Activated CD8-positive, alpha-beta memory T cell treated with anti-CD3 and anti-CD28 coated beads for 1 hour (primary cell): ENCODE measurements around the gene SLC10A1.
"Not testable (repeated sequence)": the region's sequence is repeated elsewhere in the genome, so short reads cannot be mapped to it uniquely, and the experiment has no call there.

Experiments
- DNase-seq, 2 donors: peaks; one replicate each; pipeline ENCODE4 v3.0.0-alpha.2; 2020; ENCODE audit warnings: low read depth in 1 of 2; ENCODE audit errors: extremely low read depth in 1 of 2

The SLC10A1 gene

GRCh38 chr14:69796797-69797500, at the start of gene SLC10A1:
SLC10A1 (minus strand) TSS chr14:69797241; CDS start chr14:69797155, 86 bp downstream.
- no peak for DNase-seq

- no peak for DNase-seq
These were observed 48.7 kb upstream of the SLC10A1 start for GRCh38 chr14:69845787-69846186.

- DNase-seq, result no peak
These were observed 48.1 kb upstream of the SLC10A1 start for GRCh38 chr14:69845050-69845581.

- no peak for DNase-seq
These were observed 47.1 kb upstream of the SLC10A1 start for GRCh38 chr14:69844171-69844570.

- no peak for DNase-seq
These were observed 45.8 kb upstream of the SLC10A1 start for GRCh38 chr14:69842686-69843420.

GRCh38 chr14:69841656-69842055, 44.6 kb upstream of the SLC10A1 start:
- no peak for DNase-seq

- DNase-seq, result no peak
These were observed 42.6 kb upstream of the SLC10A1 start for GRCh38 chr14:69839661-69840060.

- no peak for DNase-seq
These were observed 41.9 kb upstream of the SLC10A1 start for GRCh38 chr14:69838881-69839416.

GRCh38 chr14:69828879-69829278, 31.8 kb upstream of the SLC10A1 start:
- DNase-seq, result no peak

- DNase-seq, result no peak
These were observed 31.3 kb upstream of the SLC10A1 start for GRCh38 chr14:69828354-69828753.

- no peak for DNase-seq
These were observed 30.5 kb upstream of the SLC10A1 start for GRCh38 chr14:69827560-69827959.

- DNase-seq, result no peak
These were observed 25.4 kb upstream of the SLC10A1 start for GRCh38 chr14:69822456-69822855.

- DNase-seq, result no peak
These were observed 23.9 kb upstream of the SLC10A1 start for GRCh38 chr14:69820991-69821390.

- DNase-seq, result no peak
These were observed 22.6 kb upstream of the SLC10A1 start for GRCh38 chr14:69819607-69820006.

GRCh38 chr14:69818758-69819191, 21.7 kb upstream of the SLC10A1 start:
- no peak for DNase-seq

- DNase-seq, result no peak
These were observed 19.2 kb upstream of the SLC10A1 start for GRCh38 chr14:69816216-69816615.

GRCh38 chr14:69815556-69815955, 18.5 kb upstream of the SLC10A1 start:
- no peak for DNase-seq

GRCh38 chr14:69814397-69814796, 17.4 kb upstream of the SLC10A1 start:
- DNase-seq, result no peak

GRCh38 chr14:69813346-69813745, 16.3 kb upstream of the SLC10A1 start:
- not testable (repeated sequence) for DNase-seq

GRCh38 chr14:69812711-69813110, 15.7 kb upstream of the SLC10A1 start:
- no peak for DNase-seq

GRCh38 chr14:69811868-69812252, 14.8 kb upstream of the SLC10A1 start:
- no peak for DNase-seq
